ENCODE measurements around the gene ADM2.

The ADM2 gene

GRCh38 chr22:50467773-50468440, 13.4 kb upstream of the ADM2 start:
- no peak for DNase-seq (ENCODE audit: low read depth)

- no peak for DNase-seq (ENCODE audit: low read depth)
These were observed 12.7 kb upstream of the ADM2 start for GRCh38 chr22:50468626-50469025.

DNA sequence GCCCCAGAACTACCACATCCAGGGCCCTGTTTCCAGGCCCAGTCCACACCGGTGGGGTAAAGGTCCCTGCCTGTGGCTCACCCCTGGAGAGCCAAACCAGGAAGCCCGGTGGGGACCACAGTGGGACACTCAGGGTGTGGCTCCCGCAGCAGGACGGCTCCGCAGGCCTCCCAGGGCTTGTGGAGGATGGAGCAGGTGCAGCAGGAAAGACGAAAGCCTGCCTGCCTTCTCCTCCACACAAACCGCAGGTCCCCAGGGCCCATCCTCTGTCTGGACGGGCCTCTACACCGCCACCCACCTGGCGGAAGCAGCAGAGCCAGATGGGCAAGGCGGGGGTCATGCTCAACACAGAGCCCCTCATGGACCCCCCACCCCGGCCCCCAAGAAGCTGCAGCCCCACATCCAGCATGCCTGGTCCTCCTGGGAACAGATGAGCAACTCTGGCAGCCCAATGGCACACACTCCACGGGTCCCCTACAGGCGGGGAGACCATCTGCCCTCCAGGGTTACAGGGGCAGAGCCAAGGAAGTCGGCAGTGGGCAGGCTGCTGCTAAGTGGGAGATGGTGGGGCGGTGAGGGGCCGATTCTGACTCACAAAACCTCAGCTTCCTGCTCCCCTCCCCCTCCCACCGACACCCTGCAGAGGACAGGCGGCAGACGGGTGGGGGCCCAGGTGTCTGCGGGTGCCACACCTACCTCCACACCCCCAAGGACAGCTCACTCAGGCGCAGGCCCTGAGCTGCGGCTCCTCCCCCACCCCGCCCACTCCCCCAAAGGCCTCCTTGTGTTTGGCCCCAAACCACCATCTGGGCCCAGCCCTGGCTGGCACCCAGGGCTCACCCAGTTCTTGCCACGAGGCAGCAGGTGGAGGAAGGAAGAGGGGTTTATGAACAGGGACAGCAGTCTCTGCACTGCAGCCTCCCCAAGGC, 11.7 kb upstream of the ADM2 start:
- peak; percentile 94 for DNase-seq (ENCODE audit: low read depth)

DNA sequence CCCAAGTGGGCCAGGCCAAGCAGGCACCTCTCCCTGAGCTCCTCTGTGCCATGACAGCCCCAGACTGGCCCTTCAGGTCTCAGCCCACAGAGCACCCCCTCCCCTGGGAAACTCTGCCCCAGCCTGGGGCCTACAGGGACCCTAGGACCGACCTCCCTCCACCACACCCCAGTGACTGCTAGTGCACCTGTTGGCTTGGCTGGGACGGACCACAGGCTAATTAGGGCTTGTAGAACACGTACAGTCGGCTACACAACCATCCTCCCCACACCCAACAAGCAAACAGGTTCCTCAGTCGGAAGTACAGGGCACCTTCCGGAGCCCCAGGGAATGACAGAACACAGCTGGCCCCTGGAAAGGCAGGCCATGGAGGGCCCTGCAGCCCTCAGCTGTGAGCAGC, 10.9 kb upstream of the ADM2 start:
- DNase-seq (ENCODE audit: low read depth), result no peak

GRCh38 chr22:50471197-50471847, 10.0 kb upstream of the ADM2 start:
- DNase-seq (ENCODE audit: low read depth), result no peak

GRCh38 chr22:50471962-50472361, 9.4 kb upstream of the ADM2 start:
- DNase-seq (ENCODE audit: low read depth), result no peak

- DNase-seq (ENCODE audit: low read depth), result no peak
These were observed 8.3 kb upstream of the ADM2 start for GRCh38 chr22:50473088-50473487.

GRCh38 chr22:50473855-50474671, 7.3 kb upstream of the ADM2 start:
- no peak for DNase-seq (ENCODE audit: low read depth)

GRCh38 chr22:50474710-50475651, 6.4 kb upstream of the ADM2 start, which contains the start of gene SBF1:
TSS of gene SBF1 (minus strand) at chr22:50475035. CDS start at chr22:50474840, 195 bp downstream.
- DNase-seq (ENCODE audit: low read depth), result peak; percentile 77

- no peak for DNase-seq (ENCODE audit: low read depth)
These were observed 5.7 kb upstream of the ADM2 start for GRCh38 chr22:50475652-50476002.

DNA sequence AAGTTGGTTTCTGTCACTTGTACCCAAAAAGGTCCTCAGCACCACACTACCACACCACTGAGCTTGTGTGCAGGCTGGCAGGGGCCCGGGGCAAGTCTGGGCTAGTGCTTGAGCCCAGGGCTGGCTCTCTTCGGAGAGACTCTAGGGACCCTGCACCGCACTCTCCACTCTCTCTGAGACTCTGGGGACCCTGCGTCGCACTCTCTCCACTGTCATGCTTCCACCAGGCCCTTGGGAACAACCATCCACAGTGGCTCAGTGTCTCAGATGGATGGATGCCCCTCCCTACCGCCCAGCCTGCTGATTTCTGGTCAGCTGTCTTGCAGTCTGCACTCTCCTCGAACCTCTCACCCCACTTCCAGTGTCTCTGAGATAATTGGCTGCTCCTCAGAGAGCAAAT, 4.5 kb upstream of the ADM2 start:
- DNase-seq (ENCODE audit: low read depth), result no peak

- no peak for DNase-seq (ENCODE audit: low read depth)
These were observed 3.4 kb upstream of the ADM2 start for GRCh38 chr22:50477923-50478322.

DNA sequence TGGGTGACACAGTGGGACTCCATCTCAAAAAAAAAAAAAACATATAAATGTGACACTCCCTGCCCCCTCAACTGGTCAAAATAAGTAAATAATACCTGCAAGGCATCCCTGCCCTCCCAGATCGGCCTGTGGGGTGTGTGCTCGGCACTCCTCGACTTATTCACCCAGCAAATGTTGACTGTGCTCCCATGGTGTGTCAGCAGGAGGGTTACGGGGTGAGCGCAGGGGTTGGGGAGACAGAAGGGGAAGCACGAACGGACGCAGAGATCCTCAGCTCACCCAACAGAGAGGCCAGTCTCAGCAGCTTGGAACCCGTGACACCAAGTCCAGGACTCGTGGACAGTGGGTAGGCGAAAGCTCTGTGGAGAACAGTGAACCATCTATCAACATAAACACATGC, 1.6 kb upstream of the ADM2 start:
- no peak for DNase-seq (ENCODE audit: low read depth)

DNA sequence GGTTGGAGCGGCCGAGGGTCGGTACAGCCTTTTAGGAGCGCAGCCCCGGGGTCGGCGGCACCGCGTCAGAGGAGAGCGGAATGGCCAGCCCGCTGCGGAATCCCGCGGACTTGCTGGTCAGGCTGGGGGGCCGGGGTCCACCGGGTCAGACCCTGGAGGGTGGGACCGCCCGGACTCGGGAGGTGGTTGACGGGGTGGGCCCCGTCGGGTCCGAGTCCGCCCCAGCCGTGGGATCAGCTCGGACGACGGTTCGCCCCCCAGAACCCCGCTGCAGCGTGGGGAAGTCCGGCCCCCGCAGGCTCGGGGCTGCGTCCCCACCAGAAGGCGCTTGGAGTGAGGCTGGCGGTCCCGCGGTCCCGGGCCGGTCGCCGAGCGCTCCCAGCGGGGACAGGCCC, 301 bp upstream of the ADM2 start:
- no peak for DNase-seq (ENCODE audit: low read depth)

- no peak for DNase-seq (ENCODE audit: low read depth)
These were observed 1.0 kb downstream of the ADM2 start for GRCh38 chr22:50482107-50483074.

DNA sequence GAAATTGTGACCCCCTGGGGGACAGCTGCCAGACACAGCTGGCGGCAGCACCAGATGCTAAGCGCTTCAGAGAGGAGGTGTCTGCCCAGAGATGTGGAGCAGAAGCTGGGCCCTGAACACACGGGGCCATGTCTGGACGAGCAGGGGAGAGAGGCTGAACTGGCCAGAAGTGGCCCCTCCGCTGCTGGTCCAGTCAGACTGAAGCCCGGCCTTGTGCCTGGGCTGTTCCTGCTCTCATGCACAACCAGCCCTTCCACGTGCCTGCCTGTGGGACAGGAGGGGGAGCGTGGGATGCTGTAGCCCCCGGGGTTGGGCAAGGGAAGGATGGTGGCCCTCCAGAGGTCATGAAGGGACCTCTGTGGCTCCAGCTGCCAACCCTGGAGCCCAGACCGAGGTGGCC, 1.8 kb downstream of the ADM2 start:
- no peak for DNase-seq (ENCODE audit: low read depth)

DNA sequence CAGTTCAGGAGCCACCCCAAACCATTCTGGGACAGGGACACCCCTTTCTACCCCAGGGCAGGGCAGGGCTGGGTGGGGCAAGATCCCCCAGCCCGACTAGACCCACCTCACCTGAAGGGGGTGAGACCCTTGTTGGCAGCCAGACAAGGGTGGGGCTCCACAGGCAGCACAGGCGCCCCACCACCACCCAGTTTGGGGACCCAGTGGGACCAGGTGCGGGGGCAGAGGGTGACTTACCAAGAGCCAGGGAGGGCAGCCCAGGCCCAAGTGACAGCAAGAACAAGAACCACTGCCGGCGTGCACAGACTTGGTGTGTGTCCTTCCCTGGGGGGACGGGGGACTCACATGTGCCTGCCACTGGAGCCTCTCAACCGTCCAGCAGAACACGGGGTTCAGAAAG, 2.2 kb downstream of the ADM2 start:
- no peak for DNase-seq (ENCODE audit: low read depth)

DNA sequence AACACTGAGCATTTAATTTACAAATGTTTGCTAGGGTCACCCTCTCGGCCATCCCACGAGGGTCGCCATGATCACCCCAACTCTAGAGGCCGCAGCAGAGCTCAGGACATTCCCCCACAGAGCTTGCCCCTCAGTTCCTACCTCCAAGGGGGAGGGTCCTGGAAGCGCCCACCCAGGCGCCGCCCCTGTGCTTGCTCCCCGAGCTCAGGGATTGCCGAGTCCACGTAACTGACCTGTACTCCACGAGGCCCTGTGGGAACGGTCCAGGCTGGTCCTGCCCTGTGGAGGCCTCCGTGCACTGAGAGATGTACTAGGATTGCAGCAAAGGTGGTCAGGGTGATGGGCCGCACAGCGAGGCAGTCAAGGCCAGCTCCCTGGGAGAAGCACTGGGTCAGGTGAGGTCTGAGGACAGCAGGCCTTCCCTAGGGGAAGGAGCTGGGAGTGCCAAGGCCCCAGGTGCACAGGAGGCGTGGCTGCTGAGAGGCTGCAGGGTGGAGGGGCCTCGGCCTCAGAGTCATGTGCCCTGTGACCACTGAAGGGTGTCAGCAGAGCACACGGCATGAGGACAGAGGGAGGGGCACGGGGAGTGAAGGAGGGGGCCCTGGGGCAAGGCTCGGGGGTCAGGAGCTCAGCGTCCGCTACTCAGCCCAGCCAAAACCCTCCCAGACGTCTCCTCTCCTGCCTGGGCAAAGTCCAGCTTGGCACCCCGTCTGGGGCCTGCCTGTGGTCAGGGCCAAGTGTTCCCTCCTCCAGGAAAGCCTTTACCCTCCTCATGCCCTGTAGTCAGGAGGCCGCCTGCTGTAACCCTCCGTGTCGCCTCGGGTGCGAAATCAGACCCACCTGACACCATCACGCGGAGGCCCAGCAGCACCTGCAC, 2.9 kb downstream of the ADM2 start:
- DNase-seq (ENCODE audit: low read depth), result no peak

Data from stimulated activated CD8-positive, alpha-beta memory T cell treated with anti-CD3 and anti-CD28 coated beads, Interleukin-15, amount 100 ng/mL, for 1 hour (primary cell).